Neural progenitor cell (in vitro differentiated cells): Measurements from ENCODE around the gene SLC43A2.

Experiments used
- EZH2 ChIP-seq: fragments of 200-600 bp; sonication (generic); IDR thresholded peaks from 2 replicates; pipeline ENCODE4 v1.6.1; 2017; ENCODE audit warnings: antibody characterized with exemption, mild to moderate bottlenecking, moderate library complexity
- EZH2phosphoT487 ChIP-seq: fragments of 200-600 bp; sonication (generic); IDR thresholded peaks from 2 replicates; pipeline ENCODE4 v1.6.1; 2017; ENCODE audit warnings: antibody characterized with exemption
- TF ChIP-seq, protein P1 (sequence below): fragments of 200-600 bp; sonication (generic); IDR thresholded peaks from 2 replicates; pipeline ENCODE4 v1.5.1; 2017; ENCODE audit warnings: antibody characterized with exemption, mild to moderate bottlenecking

DNA sequence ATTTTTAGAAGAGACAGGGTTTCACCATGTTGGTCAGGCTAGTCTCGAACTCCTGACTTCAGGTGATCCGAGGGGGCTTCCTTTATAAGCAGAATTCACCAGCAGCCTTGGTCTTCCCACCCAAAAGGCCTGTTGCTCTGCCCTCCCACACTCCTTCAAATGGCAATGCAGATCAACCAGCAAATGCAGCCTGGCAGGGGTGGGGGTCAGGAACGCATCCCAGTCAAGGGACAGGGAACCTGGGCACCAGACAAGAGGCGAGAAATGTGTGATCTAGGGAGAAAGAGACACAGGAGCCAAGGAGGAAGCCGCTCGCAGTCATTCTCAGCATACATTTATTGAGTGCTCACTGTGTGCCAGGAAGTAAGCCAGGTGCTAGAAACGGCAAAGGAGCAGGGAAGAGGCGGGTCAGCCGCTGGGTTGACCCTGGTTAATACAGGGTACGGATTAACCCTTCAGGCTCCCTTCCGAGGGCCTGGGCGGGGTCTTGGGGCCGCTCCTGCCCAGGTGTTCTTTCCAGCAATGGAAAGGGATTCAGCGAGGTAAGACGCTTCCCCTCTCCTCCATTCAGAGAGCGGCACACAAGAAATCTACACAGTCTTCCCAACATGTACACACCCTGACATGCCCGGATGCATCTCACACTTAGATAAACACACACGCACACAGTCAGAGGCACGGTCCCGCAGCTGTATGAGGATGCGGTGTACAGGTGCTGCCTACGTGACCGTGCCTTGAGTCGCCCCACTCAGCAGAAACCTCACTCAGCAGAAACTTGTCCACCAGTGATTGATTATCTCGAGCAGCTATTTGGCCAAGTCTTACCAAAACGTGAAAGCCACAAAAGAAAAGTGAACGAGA is 59.5 kb downstream of the SLC43A2 start:
- TF ChIP-seq, protein P1, sequence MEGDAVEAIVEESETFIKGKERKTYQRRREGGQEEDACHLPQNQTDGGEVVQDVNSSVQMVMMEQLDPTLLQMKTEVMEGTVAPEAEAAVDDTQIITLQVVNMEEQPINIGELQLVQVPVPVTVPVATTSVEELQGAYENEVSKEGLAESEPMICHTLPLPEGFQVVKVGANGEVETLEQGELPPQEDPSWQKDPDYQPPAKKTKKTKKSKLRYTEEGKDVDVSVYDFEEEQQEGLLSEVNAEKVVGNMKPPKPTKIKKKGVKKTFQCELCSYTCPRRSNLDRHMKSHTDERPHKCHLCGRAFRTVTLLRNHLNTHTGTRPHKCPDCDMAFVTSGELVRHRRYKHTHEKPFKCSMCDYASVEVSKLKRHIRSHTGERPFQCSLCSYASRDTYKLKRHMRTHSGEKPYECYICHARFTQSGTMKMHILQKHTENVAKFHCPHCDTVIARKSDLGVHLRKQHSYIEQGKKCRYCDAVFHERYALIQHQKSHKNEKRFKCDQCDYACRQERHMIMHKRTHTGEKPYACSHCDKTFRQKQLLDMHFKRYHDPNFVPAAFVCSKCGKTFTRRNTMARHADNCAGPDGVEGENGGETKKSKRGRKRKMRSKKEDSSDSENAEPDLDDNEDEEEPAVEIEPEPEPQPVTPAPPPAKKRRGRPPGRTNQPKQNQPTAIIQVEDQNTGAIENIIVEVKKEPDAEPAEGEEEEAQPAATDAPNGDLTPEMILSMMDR: no peak
- no peak for TF ChIP-seq EZH2
- TF ChIP-seq EZH2phosphoT487: no peak
